ENCODE data around the gene KRTAP19-8. TPM values are rescaled to one million over a fixed set of nuclear protein-coding genes. Genes with fewer than 3 reads are reported as not detected.

The KRTAP19-8 gene
- polyA plus RNA-seq, 1 donor, result not detected

DNA sequence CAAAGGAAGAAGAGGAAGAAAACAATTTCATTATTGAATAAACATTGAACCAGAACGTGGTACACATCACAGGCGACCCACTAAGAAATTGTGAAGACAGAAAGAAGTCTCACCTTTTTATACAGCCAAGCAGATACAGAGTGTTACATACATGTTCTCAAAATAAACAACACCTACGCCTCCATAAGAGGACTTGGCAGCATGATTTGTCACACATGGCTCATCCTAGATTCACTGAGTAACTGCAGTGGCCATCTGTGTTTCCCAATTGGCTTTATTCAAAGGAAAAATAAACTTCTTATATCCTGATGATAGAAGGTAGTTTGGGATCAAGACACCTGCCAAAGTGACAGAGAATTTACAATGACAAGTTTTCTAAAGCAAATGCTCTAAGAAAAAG lies 7.6 kb upstream of the KRTAP19-8 start:
- no CpG with 5 or more reads among the region's 3 CpGs for WGBS (ENCODE audit: insufficient coverage, low lambda C conversion rate)
- Histone ChIP-seq H3K27me3 (ENCODE audit: control insufficient read depth, insufficient read depth, low read length) (no peaks in the 10 kb centered on the region), H3K36me3 (ENCODE audit: control insufficient read depth, insufficient read depth, low read length) (no peaks in the 10 kb centered on the region), H3K27ac (ENCODE audit: low read length) (no peak overlapping the region), H3K9me3 (ENCODE audit: control insufficient read depth, low read depth, low read length) (no peaks in the 10 kb centered on the region), H3K4me3 (ENCODE audit: low read length) (no peak overlapping the region), H3K4me1 (ENCODE audit: control insufficient read depth, insufficient read depth, low read length) (no peaks in the 10 kb centered on the region)
- DNase-seq, result no peak

DNA sequence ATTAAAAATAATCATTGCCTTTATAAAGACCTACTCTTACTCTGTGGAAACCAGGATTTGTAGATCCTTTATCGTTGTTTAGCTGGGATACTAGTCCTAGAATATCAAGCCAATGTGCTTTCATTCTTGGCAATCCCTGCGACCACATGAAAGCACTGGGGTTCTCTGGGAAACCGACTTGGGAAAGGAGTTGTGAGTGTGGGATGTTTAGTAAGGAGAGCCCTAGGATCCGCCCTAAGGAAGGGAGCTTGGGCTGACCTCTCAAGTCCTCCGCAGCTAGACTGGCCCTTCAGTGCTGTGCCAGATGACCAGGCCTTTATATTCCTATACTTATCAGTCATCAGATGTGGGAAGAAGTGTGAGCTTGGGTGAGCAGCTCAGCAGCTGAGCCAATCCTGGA lies 5.2 kb upstream of the KRTAP19-8 start:
- Histone ChIP-seq H3K4me3 (ENCODE audit: low read length) (no peak overlapping the region), H3K9me3 (ENCODE audit: control insufficient read depth, low read depth, low read length) (no peaks in the 10 kb centered on the region), H3K4me1 (ENCODE audit: control insufficient read depth, insufficient read depth, low read length) (no peaks in the 10 kb centered on the region), H3K27me3 (ENCODE audit: control insufficient read depth, insufficient read depth, low read length) (no peaks in the 10 kb centered on the region), H3K27ac (ENCODE audit: low read length) (no peak overlapping the region), H3K36me3 (ENCODE audit: control insufficient read depth, insufficient read depth, low read length) (no peaks in the 10 kb centered on the region)
- no CpG with 5 or more reads among the region's 5 CpGs for WGBS (ENCODE audit: insufficient coverage, low lambda C conversion rate)
- DNase-seq, result no peak

DNA sequence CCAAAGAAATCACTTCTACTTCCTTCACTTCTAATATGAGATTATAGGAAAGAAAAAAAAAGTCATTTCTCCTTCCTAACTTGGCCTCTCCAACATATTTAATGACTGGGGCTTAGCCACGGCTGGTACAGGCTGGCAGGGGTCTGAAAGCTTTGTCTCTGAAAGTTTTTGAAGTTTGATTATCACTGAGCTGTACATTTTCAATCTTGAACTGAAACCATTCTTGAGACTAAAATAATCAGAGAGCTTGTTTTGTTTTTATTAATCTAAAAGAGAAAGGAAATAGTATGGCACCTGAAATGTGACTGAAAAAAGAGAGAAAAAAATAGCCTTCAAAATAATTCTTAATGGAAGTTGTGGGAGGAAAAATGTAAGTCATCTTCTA lies 3.8 kb upstream of the KRTAP19-8 start:
- H3K9me3 ChIP-seq (ENCODE audit: control insufficient read depth, low read depth, low read length), result no peaks in the 10 kb centered on the region
- no peaks in the 10 kb centered on the region for H3K27me3 ChIP-seq (ENCODE audit: control insufficient read depth, insufficient read depth, low read length)
- DNase-seq, result no peak
- H3K4me1 ChIP-seq (ENCODE audit: control insufficient read depth, insufficient read depth, low read length), result no peaks in the 10 kb centered on the region
- no peak overlapping the region for H3K27ac ChIP-seq (ENCODE audit: low read length)
- H3K36me3 ChIP-seq (ENCODE audit: control insufficient read depth, insufficient read depth, low read length), result no peaks in the 10 kb centered on the region
- WGBS (ENCODE audit: insufficient coverage, low lambda C conversion rate), result 67% methylated on average over 1 of the region's 1 CpG
- H3K4me3 ChIP-seq (ENCODE audit: low read length), result no peak overlapping the region

DNA sequence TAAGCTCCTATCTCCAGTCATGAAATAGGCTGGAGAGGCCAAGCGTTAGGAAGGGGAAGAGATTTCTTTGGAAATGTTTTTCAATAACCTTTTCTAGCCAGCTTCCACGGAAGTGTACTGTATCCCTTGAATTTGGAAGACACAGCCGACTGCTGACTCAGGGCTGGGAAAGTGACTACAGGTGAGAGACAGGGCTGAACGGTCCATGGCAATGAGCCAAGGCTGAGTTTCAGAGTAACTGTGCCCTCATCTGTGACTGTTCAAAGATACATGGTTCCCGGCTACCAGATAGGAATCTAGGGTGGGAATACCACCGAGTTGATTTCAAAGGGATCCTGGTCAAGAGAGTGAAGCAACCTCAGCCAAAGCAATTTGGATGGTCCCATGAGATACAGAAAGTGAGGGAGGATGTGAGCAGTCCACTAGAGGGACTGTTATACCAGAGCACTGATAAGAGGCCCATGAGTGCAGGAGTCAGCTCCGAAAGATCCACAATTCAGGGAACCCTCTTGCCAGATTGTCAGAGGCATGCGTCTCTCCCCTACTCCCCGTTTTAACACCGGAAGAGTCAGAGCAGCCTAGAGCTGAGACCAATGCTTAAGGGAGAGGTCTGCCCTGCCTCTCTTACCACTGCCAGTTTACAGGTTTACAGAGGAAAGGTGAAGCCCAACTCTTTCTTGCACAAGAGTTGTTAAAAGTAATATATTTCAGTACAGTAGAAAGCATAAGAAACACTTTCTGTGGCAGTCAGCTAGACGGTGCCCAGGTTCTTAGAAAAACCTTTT lies 3.2 kb upstream of the KRTAP19-8 start:
- Histone ChIP-seq H3K9me3 (ENCODE audit: control insufficient read depth, low read depth, low read length) (no peaks in the 10 kb centered on the region), H3K4me1 (ENCODE audit: control insufficient read depth, insufficient read depth, low read length) (no peaks in the 10 kb centered on the region), H3K27me3 (ENCODE audit: control insufficient read depth, insufficient read depth, low read length) (no peaks in the 10 kb centered on the region), H3K27ac (ENCODE audit: low read length) (no peak overlapping the region), H3K36me3 (ENCODE audit: control insufficient read depth, insufficient read depth, low read length) (no peaks in the 10 kb centered on the region), H3K4me3 (ENCODE audit: low read length) (no peak overlapping the region)
- no peak for DNase-seq
- WGBS (ENCODE audit: insufficient coverage, low lambda C conversion rate), result 83% methylated on average over 2 of the region's 11 CpGs

DNA sequence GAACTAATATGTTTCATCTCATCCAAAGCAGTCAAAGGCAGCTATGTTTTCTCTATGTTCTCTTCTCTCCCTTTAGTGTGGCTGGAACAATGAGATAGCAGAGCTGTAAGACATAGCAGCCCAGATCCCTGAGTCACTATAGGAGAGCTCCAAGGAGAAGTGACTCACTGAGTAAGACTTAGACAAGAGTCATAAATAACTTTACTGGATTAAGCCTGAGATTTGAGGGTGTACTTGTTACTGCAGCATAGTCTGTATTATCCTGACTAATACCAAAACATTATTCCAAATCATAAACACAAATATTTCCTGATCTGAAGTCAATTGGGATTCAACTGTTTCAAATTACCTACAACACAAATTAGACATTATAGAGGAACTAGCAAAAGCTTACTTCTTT lies 3.9 kb downstream of the KRTAP19-8 start:
- Histone ChIP-seq H3K4me1 (ENCODE audit: control insufficient read depth, insufficient read depth, low read length) (no peaks in the 10 kb centered on the region), H3K27me3 (ENCODE audit: control insufficient read depth, insufficient read depth, low read length) (no peaks in the 10 kb centered on the region), H3K36me3 (ENCODE audit: control insufficient read depth, insufficient read depth, low read length) (no peaks in the 10 kb centered on the region), H3K27ac (ENCODE audit: low read length) (no peak overlapping the region), H3K9me3 (ENCODE audit: control insufficient read depth, low read depth, low read length) (no peaks in the 10 kb centered on the region), H3K4me3 (ENCODE audit: low read length) (no peak overlapping the region)
- DNase-seq, result no peak

DNA sequence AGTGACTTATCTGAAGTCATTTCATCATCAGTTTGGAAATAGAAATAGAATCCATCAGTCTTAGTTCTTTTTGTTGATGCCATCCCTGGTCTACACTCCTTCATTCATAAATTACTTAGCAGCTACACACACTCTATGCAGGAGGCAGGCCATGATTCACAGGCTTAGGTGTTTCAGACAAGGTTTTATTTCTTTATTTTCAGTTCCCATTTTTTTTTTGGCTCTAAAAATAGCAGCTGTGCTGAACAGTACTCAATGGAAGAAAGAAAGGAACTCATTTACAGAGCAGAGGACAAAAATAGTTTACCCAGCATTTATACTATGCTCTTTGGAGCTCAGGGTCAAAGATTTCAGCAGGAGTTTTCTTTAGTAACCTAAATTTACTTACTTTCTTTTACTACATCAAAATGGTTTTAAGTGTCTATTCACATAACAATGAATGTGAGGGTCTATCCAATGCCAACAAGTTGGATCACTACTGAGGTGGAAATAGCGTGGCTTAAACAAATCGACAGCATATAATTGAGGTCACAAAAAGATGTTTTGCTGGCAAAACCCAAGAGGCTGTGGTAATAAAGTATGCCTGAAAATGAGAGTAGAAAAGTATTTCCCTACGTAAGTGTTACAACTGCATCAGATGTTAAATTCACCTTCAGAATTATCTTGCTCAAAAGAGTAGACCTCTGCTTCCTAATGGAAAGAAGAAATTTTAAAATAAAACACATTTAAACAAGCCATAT lies 7.7 kb downstream of the KRTAP19-8 start:
- WGBS (ENCODE audit: insufficient coverage, low lambda C conversion rate), result no CpG with 5 or more reads among the region's 3 CpGs
- Histone ChIP-seq H3K27ac (ENCODE audit: low read length) (no peak overlapping the region), H3K36me3 (ENCODE audit: control insufficient read depth, insufficient read depth, low read length) (no peaks in the 10 kb centered on the region), H3K4me1 (ENCODE audit: control insufficient read depth, insufficient read depth, low read length) (no peaks in the 10 kb centered on the region), H3K27me3 (ENCODE audit: control insufficient read depth, insufficient read depth, low read length) (no peaks in the 10 kb centered on the region), H3K4me3 (ENCODE audit: low read length) (no peak overlapping the region), H3K9me3 (ENCODE audit: control insufficient read depth, low read depth, low read length) (no peaks in the 10 kb centered on the region)
- no peak for DNase-seq

DNA sequence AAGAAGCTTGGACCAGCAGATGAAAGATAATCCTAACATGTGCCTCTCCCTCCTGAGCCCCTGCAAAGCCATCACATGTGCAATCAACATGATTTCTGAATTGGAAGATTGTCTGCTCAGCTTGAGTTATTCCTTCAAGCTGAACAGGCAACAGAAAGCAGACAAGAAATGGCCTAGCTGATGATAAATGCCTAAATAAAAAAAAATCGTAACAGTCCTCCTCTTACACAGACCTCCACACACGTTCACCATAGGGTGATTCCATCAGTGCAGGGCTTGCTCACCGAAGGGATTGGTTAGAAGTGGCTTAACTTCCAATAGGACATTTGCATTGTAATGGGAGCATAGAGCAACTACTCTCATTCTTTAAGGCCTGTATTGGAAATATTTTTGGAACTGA lies 14.6 kb downstream of the KRTAP19-8 start:
- WGBS (ENCODE audit: insufficient coverage, low lambda C conversion rate), result no CpG with 5 or more reads among the region's 3 CpGs
- H3K36me3 ChIP-seq (ENCODE audit: control insufficient read depth, insufficient read depth, low read length), result no peaks in the 10 kb centered on the region
- DNase-seq, result no peak

DNA sequence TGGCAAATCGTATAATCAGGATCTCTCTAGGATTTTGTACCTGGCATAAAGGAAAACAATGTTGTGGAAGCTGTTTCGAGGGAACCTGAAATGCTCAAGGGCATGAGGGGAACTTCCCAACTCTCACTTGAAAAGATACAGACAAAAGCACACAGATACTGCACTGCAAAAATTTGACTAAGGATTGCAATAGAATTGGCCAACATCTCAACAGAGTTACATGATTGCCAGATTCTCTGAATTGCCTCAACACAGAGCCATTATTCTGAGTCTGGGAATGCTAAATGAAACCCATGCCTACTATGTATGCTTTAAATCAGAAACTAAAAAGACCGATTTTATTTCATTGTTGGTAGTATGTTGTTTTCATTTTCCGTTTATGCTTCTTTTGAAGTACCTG lies 16.0 kb downstream of the KRTAP19-8 start:
- no peaks in the 10 kb centered on the region for H3K36me3 ChIP-seq (ENCODE audit: control insufficient read depth, insufficient read depth, low read length)
- DNase-seq, result no peak
- no peaks in the 10 kb centered on the region for H3K4me1 ChIP-seq (ENCODE audit: control insufficient read depth, insufficient read depth, low read length)
- H3K9me3 ChIP-seq (ENCODE audit: control insufficient read depth, low read depth, low read length), result no peaks in the 10 kb centered on the region
- no peak overlapping the region for H3K4me3 ChIP-seq (ENCODE audit: low read length)
- WGBS (ENCODE audit: insufficient coverage, low lambda C conversion rate), result 85% methylated on average over 3 of the region's 4 CpGs
- H3K27me3 ChIP-seq (ENCODE audit: control insufficient read depth, insufficient read depth, low read length), result no peaks in the 10 kb centered on the region
- no peak overlapping the region for H3K27ac ChIP-seq (ENCODE audit: low read length)

More for the DNA sequence above, 14.6 kb downstream of the KRTAP19-8 start:
- H3K4me1 ChIP-seq (ENCODE audit: control insufficient read depth, insufficient read depth, low read length), result no peaks in the 10 kb centered on the region
- no peaks in the 10 kb centered on the region for H3K27me3 ChIP-seq (ENCODE audit: control insufficient read depth, insufficient read depth, low read length)
- no peak overlapping the region for H3K27ac ChIP-seq (ENCODE audit: low read length)
- no peaks in the 10 kb centered on the region for H3K9me3 ChIP-seq (ENCODE audit: control insufficient read depth, low read depth, low read length)
- H3K4me3 ChIP-seq (ENCODE audit: low read length), result no peak overlapping the region

DNA sequence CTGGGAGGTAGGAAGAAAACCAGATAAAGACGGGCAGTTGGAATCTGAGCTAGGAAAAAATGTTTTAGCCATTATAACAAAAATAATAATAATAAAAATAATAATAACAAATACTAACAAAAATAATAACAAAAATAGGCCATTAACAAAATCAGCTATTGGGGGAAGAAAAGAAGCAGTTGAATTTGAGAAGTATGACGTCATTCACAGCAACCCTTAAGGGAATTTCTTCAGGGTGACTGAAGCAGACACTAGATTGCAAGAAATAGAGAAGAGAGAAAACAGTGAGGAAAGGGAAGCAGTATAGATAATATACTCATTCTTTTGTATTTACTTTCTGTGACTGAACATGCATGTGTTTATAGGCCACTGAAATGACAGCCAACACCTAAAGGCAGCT lies 20.0 kb downstream of the KRTAP19-8 start:
- WGBS (ENCODE audit: insufficient coverage, low lambda C conversion rate), result 100% methylated on average over 1 of the region's 2 CpGs
- H3K27me3 ChIP-seq (ENCODE audit: control insufficient read depth, insufficient read depth, low read length), result no peaks in the 10 kb centered on the region
- no peaks in the 10 kb centered on the region for H3K9me3 ChIP-seq (ENCODE audit: control insufficient read depth, low read depth, low read length)
- no peak for DNase-seq
- H3K36me3 ChIP-seq (ENCODE audit: control insufficient read depth, insufficient read depth, low read length), result no peaks in the 10 kb centered on the region
- no peak overlapping the region for H3K4me3 ChIP-seq (ENCODE audit: low read length)
- no peaks in the 10 kb centered on the region for H3K4me1 ChIP-seq (ENCODE audit: control insufficient read depth, insufficient read depth, low read length)
- no peak overlapping the region for H3K27ac ChIP-seq (ENCODE audit: low read length)

DNA sequence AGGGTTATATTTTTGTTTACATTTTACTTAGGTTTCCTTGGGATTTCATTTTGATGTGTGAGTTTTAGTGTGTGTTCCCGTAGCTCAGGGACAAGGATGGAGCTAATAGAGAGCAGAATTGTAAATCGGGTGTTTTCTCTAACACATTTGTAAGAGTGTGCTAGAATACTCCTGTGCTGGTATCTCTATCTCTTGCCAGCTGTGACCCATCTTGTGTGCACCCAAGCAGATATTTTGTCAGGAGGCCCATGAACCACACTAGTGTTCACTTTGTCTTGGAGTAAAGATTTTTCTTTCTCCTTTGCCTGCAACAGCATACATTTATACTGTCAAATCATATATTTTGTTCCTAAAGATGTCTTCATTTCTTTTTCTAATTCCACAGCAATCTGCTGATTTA lies 23.4 kb downstream of the KRTAP19-8 start:
- Histone ChIP-seq H3K4me3 (ENCODE audit: low read length) (no peak overlapping the region), H3K36me3 (ENCODE audit: control insufficient read depth, insufficient read depth, low read length) (no peaks in the 10 kb centered on the region), H3K27ac (ENCODE audit: low read length) (no peak overlapping the region), H3K27me3 (ENCODE audit: control insufficient read depth, insufficient read depth, low read length) (no peaks in the 10 kb centered on the region), H3K4me1 (ENCODE audit: control insufficient read depth, insufficient read depth, low read length) (no peaks in the 10 kb centered on the region), H3K9me3 (ENCODE audit: control insufficient read depth, low read depth, low read length) (no peaks in the 10 kb centered on the region)
- WGBS (ENCODE audit: insufficient coverage, low lambda C conversion rate), result no CpG with 5 or more reads among the region's 2 CpGs
- no peak for DNase-seq
